Trophoblast cell (in vitro differentiated cells and primary cell): Measurements from ENCODE around the gene USP48.
A peak's percentile ranks its signal among the peaks of the same experiment; 100 is the strongest.

ENCODE experiments used
- DNase-seq, 2 donors: peaks; one replicate each; pipeline ENCODE4 v3.0.0-alpha.2; 2016
- H2AFZ ChIP-seq: 2 replicates; pipeline ENCODE4 v1.6.1; 2013; ENCODE audit warnings: low read length, moderate library complexity, mild to moderate bottlenecking; ENCODE audit not compliant: insufficient read depth, poor library complexity
- H2AK5ac ChIP-seq: 2 replicates; pipeline ENCODE4 v1.6.1; 2013; ENCODE audit warnings: mild to moderate bottlenecking, low read length
- H2BK120ac ChIP-seq: 2 replicates; pipeline ENCODE4 v1.6.1; 2013; ENCODE audit warnings: low read length, mild to moderate bottlenecking, moderate library complexity; ENCODE audit not compliant: insufficient read depth, poor library complexity
- H2BK12ac ChIP-seq: 2 replicates; pipeline ENCODE4 v1.6.1; 2013; ENCODE audit warnings: mild to moderate bottlenecking, low read length, moderate library complexity
- H2BK5ac ChIP-seq: 2 replicates; pipeline ENCODE4 v1.6.1; 2013; ENCODE audit warnings: low read length, low read depth, moderate library complexity, mild to moderate bottlenecking; ENCODE audit not compliant: poor library complexity
- H3K14ac ChIP-seq: 2 replicates; pipeline ENCODE4 v1.6.1; 2013; ENCODE audit warnings: mild to moderate bottlenecking, low read length
- H3K18ac ChIP-seq: 2 replicates; pipeline ENCODE4 v1.6.1; 2013; ENCODE audit warnings: mild to moderate bottlenecking, low read length
- H3K23ac ChIP-seq: 2 replicates; pipeline ENCODE4 v1.6.1; 2013; ENCODE audit warnings: low read length
- H3K27ac ChIP-seq: 2 replicates; pipeline ENCODE4 v1.5.1; 2013; ENCODE audit warnings: low read depth, mild to moderate bottlenecking, inconsistent platforms, low read length, moderate library complexity
- H3K27me3 ChIP-seq: 2 replicates; pipeline ENCODE4 v1.6.1; 2013; ENCODE audit warnings: inconsistent platforms, mild to moderate bottlenecking, low read length, moderate library complexity; ENCODE audit not compliant: insufficient read depth
- H3K36me3 ChIP-seq, 2 experiments: 1 replicate in 1 of 2; 2 replicates in 1 of 2; pipeline ENCODE4 v1.6.1; 2013; ENCODE audit warnings: low read length in 2 of 2, mild to moderate bottlenecking in 2 of 2, moderate library complexity in 1 of 2; ENCODE audit not compliant: insufficient read depth in 2 of 2, control insufficient read depth in 1 of 2
- H3K4ac ChIP-seq: 2 replicates; pipeline ENCODE4 v1.6.1; 2013; ENCODE audit warnings: low read depth, mild to moderate bottlenecking, low read length, moderate library complexity
- H3K4me1 ChIP-seq, 2 experiments: 1 replicate in 1 of 2; 2 replicates in 1 of 2; pipeline ENCODE4 v1.6.1; 2013; ENCODE audit warnings: low read length in 2 of 2, mild to moderate bottlenecking in 2 of 2, moderate library complexity in 1 of 2; ENCODE audit not compliant: insufficient read depth in 2 of 2, control insufficient read depth in 1 of 2
- H3K4me2 ChIP-seq: 2 replicates; pipeline ENCODE4 v1.6.1; 2013; ENCODE audit warnings: inconsistent platforms, mild to moderate bottlenecking, low read length, moderate library complexity
- H3K4me3 ChIP-seq: 2 replicates; pipeline ENCODE4 v1.5.1; 2013; ENCODE audit warnings: mild to moderate bottlenecking, low read depth, low read length, inconsistent platforms
- H3K79me1 ChIP-seq: one replicate; pipeline ENCODE4 v1.6.1; 2013; ENCODE audit warnings: low read length
- H3K79me2 ChIP-seq: 2 replicates; pipeline ENCODE4 v1.6.1; 2013; ENCODE audit warnings: low read length, mild to moderate bottlenecking; ENCODE audit not compliant: control insufficient read depth, insufficient read depth, poor library complexity
- H3K9ac ChIP-seq: 2 replicates; pipeline ENCODE4 v1.6.1; 2013; ENCODE audit warnings: mild to moderate bottlenecking, low read length
- H3K9me3 ChIP-seq: 2 replicates; pipeline ENCODE4 v1.6.1; 2013; ENCODE audit warnings: low read depth, mild to moderate bottlenecking, control low read depth, inconsistent platforms, low read length; ENCODE audit not compliant: insufficient read depth
- H4K12ac ChIP-seq: 2 replicates; pipeline ENCODE4 v1.6.1; 2013; ENCODE audit warnings: low read depth, mild to moderate bottlenecking, low read length, moderate library complexity
- H4K8ac ChIP-seq: 2 replicates; pipeline ENCODE4 v1.6.1; 2013; ENCODE audit warnings: low read depth, mild to moderate bottlenecking, low read length, moderate library complexity
- H4K91ac ChIP-seq: one replicate; pipeline ENCODE4 v1.6.1; 2013; ENCODE audit warnings: low read depth, mild to moderate bottlenecking, low read length, moderate library complexity
- WGBS: extraction: QIAGEN DNeasy Blood & Tissue Kit; methylation state at CpG from one replicate; pipeline ENCODE4 v1.1.7; 2013; ENCODE audit warnings: missing lambda C conversion rate; ENCODE audit not compliant: insufficient read length, insufficient coverage; ENCODE audit errors: extremely low coverage; 5-methylcytosine and 5-hydroxymethylcytosine counted together

The USP48 gene

DNA sequence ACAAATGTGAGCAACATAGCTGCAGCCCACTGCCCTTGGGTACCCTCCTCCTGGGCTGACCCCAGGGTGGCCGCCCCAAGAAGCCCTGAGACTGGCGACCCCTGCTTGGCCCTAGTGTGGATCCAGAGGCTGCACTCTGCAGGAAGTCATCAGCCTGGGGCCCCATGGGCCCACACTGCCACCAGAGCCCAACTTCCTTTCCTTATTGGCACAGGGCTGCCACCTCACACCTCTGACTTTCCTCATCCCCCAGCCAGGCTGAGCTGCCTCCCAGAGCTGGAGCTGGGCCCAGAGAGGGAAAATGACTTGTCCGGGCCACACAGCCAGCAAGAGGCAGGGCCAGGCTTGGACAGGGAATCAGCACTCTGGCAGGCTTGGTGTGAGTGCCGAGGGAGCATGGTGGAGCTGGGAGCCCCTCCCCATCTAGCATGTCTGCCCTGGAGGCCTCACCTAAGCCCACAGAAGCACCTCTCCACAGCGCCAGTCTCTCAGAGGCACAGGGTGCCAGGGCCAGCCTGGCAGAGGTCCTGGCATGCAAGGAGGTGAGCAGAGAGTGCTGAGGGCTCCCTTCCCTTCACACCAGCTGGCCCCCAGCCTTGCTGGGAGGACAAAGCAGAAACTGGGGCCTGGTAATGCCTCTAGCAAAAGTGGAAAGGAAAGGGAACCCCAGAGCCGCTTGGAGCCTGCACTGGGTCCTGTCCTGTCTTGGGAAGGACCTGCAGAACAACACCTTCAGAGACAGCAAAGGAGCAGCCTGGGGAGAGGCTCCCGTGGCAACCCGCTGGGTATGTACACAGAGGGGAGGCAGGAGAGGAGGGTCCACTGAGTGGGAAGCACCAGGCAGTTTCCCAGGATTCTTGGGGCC is 117.0 kb downstream of the USP48 start:
- Histone ChIP-seq H3K4me3 (no peak overlapping the region), H3K9me3 (peaks cover 5% of the 10 kb centered on the region), H4K8ac (no peak overlapping the region), H3K14ac (no peak overlapping the region), H2AFZ (no peak overlapping the region), H2BK12ac (no peak overlapping the region), H3K4me1 (peaks cover 2 to 14% of the 10 kb centered on the region in 2 experiments), H3K27me3 (peaks cover 11% of the 10 kb centered on the region), H2BK5ac (no peak overlapping the region), H3K4ac (no peak overlapping the region), H2BK120ac (no peak overlapping the region), H3K79me1 (peaks cover 3% of the 10 kb centered on the region), H3K18ac (no peak overlapping the region), H3K4me2 (no peak overlapping the region), H3K79me2 (peaks cover 2% of the 10 kb centered on the region), H4K91ac (no peak overlapping the region), H4K12ac (no peak overlapping the region), H3K9ac (no peak overlapping the region), H3K27ac (no peak overlapping the region), H3K23ac (no peak overlapping the region), H2AK5ac (no peak overlapping the region), H3K36me3 (no peaks in the 10 kb centered on the region)
- DNase-seq = no peak
- WGBS = no CpG with 5 or more reads among the region's 8 CpGs

DNA sequence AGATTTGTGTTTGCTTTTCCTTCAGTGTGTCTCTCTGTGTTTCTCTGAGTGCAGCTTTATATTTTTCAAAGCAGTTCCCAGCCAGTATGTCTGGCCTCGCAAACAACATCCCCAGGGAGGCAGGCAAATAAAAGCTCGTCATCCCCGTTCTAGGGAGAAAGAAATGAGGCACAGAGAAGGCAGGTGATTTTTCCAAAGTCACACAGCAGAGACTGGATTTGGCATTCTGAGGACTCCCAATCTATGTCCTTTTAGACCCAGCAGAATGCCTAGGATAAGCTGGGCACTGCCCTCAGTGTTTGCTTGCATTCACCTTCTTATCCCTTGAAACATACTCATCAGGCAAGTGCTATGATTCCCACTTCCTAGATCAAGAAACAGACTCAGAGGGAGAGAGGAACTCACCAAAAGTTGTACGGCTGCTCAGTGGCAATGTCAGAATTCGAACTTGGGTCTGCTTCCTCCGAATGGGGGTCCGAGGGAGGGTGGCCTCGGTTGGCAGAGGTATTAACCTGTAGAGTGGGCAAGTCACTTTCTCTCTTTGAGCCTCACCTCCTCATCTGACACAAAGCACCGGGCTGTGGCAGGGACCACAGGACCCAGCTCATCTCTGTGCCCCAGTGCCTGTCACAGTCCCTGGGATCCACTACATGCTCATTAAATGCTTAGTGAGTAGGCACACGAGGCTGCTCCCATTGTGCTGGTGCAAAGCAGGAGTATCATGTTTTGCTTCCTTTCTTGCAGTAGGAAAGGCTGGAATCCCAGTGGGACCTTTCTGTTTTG is 118.0 kb downstream of the USP48 start:
- Histone ChIP-seq H2AFZ (no peak overlapping the region), H2AK5ac (no peak overlapping the region), H3K27ac (no peak overlapping the region), H3K9ac (no peak overlapping the region), H4K12ac (no peak overlapping the region), H3K4ac (no peak overlapping the region), H4K91ac (no peak overlapping the region), H3K27me3 (peaks cover 11% of the 10 kb centered on the region), H3K23ac (no peak overlapping the region), H3K9me3 (peaks cover 5% of the 10 kb centered on the region), H4K8ac (no peak overlapping the region), H3K36me3 (no peaks in the 10 kb centered on the region), H2BK5ac (no peak overlapping the region), H3K4me2 (no peak overlapping the region), H3K79me2 (peaks cover 2% of the 10 kb centered on the region), H3K79me1 (peaks cover 3% of the 10 kb centered on the region), H2BK120ac (no peak overlapping the region), H3K4me1 (peaks cover 2 to 12% of the 10 kb centered on the region in 2 experiments), H3K14ac (no peak overlapping the region), H3K18ac (no peak overlapping the region), H3K4me3 (no peak overlapping the region), H2BK12ac (no peak overlapping the region)
- DNase-seq = no peak
- no CpG with 5 or more reads among the region's 10 CpGs for WGBS

DNA sequence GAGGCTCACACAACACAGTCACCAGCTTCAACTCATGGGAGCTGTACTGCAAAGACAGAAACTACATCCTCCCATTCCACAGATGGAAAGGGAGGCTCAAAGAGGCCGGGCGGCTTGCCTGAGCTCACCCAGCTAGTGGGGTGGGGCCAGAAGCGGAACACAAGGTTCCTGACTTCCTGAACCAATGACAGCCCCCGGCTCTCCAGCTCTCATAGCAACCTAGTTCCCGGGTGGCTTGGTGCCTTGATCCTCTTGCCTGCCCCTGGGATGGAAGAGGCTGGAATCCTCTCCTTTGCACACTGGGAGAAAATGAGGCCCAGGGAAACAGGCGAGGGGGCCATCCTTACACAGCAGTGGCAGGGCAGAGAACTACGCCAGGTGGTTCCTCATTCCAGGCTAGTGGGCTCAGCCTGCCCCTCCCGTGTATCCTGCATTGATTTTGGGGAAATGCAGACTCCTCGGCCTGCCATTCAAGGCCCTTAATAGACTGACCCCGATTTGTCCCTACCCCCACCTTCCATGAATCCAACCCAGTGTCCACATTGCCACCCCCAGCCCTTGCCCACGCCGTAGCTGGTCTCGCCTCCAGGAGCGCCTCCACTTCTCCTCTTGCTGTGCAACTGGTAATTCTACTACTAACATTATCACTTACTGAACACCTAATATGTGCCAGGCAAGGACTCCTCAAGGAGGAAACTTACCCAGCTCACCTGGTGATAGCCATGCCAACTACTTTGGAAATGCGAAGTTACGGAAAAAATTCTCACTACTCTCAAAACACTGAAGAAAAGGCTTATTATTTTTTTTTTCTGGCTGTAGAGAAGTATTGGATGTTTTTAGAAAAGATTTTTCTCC is 118.8 kb downstream of the USP48 start:
- no CpG with 5 or more reads among the region's 16 CpGs for WGBS
- no peak overlapping the region for H4K8ac ChIP-seq
- no peak overlapping the region for H3K18ac ChIP-seq
- no peak overlapping the region for H4K91ac ChIP-seq
- H3K79me2 ChIP-seq = no peaks in the 10 kb centered on the region
- no peak for DNase-seq
- H3K9ac ChIP-seq = no peak overlapping the region
- H3K4me2 ChIP-seq = no peak overlapping the region
- H3K9me3 ChIP-seq = peaks cover 3% of the 10 kb centered on the region
- no peak overlapping the region for H2BK5ac ChIP-seq
- no peak overlapping the region for H3K14ac ChIP-seq
- H3K36me3 ChIP-seq = no peaks in the 10 kb centered on the region
- no peak overlapping the region for H4K12ac ChIP-seq
- H2BK12ac ChIP-seq = no peak overlapping the region
- H3K4ac ChIP-seq = no peak overlapping the region
- no peak overlapping the region for H3K27ac ChIP-seq
- H2AK5ac ChIP-seq = no peak overlapping the region
- H3K4me1 ChIP-seq = peaks cover 2 to 8% of the 10 kb centered on the region in 2 experiments
- H3K23ac ChIP-seq = no peak overlapping the region
- no peak overlapping the region for H2BK120ac ChIP-seq
- H2AFZ ChIP-seq = no peak overlapping the region
- H3K27me3 ChIP-seq = peaks cover 11% of the 10 kb centered on the region
- no peak overlapping the region for H3K4me3 ChIP-seq
- no peaks in the 10 kb centered on the region for H3K79me1 ChIP-seq

DNA sequence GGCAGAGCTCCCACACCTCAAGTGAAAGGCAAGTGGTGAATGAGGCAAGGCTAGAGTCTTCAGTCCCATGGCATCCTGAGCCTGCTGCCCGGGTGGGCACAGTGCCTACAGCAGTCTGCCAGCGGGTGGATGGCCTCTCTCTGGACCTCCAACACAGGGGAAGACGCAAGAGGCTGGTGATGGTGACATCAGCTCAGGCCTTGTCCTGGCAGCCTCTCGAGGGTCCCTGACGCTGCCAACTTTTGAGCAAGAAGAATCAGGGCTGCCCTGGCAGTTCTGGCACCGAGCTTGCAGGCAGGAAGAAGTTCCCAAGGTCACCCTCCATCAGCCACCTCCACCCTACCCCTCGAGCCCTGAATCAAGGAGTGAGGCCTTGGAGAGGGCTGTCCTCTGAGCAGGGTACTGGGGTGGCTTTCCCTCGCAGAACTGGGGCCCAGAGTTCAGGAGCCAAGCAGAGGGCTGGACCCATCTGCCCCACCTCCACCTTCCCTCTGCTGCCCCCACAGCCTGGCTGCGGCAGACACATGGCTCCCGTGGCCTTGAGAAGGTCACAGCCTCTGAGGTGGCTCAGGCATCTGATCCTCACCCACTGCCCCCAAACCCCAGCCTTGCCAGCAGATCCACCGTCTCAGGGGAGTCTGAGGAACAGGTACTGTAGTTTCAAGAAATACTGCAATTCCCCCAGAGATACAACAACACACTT is 119.5 kb downstream of the USP48 start:
- WGBS = no CpG with 5 or more reads among the region's 11 CpGs
- peaks cover 3% of the 10 kb centered on the region for H3K27me3 ChIP-seq

More for the DNA sequence above, 119.5 kb downstream of the USP48 start:
- no peak overlapping the region for H3K4me2 ChIP-seq
- H3K18ac ChIP-seq = no peak overlapping the region
- peaks cover 0 to 5% of the 10 kb centered on the region in 2 experiments for H3K4me1 ChIP-seq
- H2BK5ac ChIP-seq = no peak overlapping the region
- H4K8ac ChIP-seq = no peak overlapping the region
- H3K9me3 ChIP-seq = peaks cover 3% of the 10 kb centered on the region
- no peak overlapping the region for H2BK12ac ChIP-seq
- H2AK5ac ChIP-seq = no peak overlapping the region
- H3K23ac ChIP-seq = no peak overlapping the region
- no peak overlapping the region for H2AFZ ChIP-seq
- H3K9ac ChIP-seq = no peak overlapping the region
- H3K4ac ChIP-seq = no peak overlapping the region
- DNase-seq = no peak
- no peak overlapping the region for H2BK120ac ChIP-seq
- no peaks in the 10 kb centered on the region for H3K36me3 ChIP-seq
- no peaks in the 10 kb centered on the region for H3K79me2 ChIP-seq
- H3K4me3 ChIP-seq = no peak overlapping the region
- no peak overlapping the region for H4K91ac ChIP-seq
- H4K12ac ChIP-seq = peak overlapping the region; percentile 31
- H3K79me1 ChIP-seq = no peaks in the 10 kb centered on the region
- no peak overlapping the region for H3K27ac ChIP-seq
- no peak overlapping the region for H3K14ac ChIP-seq
